Mesenchymal stem cell (in vitro differentiated cells and primary cell): Measurements from ENCODE around the gene TRAIP.

Experiments
- DNase-seq: peaks from one replicate; pipeline ENCODE4 v3.0.0-alpha.2; 2013
- H2AFZ ChIP-seq: one replicate; pipeline ENCODE4 v1.6.1; 2013; ENCODE audit warnings: low read depth, mild to moderate bottlenecking, control low read depth, inconsistent platforms, low read length, moderate library complexity
- H2AK5ac ChIP-seq: 2 replicates; pipeline ENCODE4 v1.6.1; 2013; ENCODE audit warnings: low read length, moderate library complexity, mild to moderate bottlenecking, inconsistent platforms; ENCODE audit not compliant: severe bottlenecking
- H2BK120ac ChIP-seq: one replicate; pipeline ENCODE4 v1.6.1; 2013; ENCODE audit warnings: low read depth, mild to moderate bottlenecking, inconsistent platforms, low read length, moderate library complexity
- H2BK12ac ChIP-seq, 2 experiments: one replicate each; pipeline ENCODE4 v1.6.1; 2013; ENCODE audit warnings: inconsistent platforms in 2 of 2, low read length in 2 of 2, mild to moderate bottlenecking in 2 of 2, moderate library complexity in 2 of 2, control low read depth in 1 of 2
- H2BK15ac ChIP-seq: one replicate; pipeline ENCODE4 v1.6.1; 2013; ENCODE audit warnings: mild to moderate bottlenecking, low read depth, inconsistent platforms; ENCODE audit not compliant: poor library complexity, severe bottlenecking
- H2BK5ac ChIP-seq: 2 replicates; pipeline ENCODE4 v1.6.1; 2013; ENCODE audit warnings: low read depth, mild to moderate bottlenecking, low read length, control low read depth, inconsistent platforms; ENCODE audit not compliant: poor library complexity, severe bottlenecking
- H3K14ac ChIP-seq, 2 experiments: one replicate each; pipeline ENCODE4 v1.6.1; 2013; ENCODE audit warnings: inconsistent platforms in 2 of 2, low read length in 2 of 2, control low read depth in 1 of 2, mild to moderate bottlenecking in 1 of 2, moderate library complexity in 1 of 2
- H3K18ac ChIP-seq, 2 experiments: one replicate each; pipeline ENCODE4 v1.6.1; 2013; ENCODE audit warnings: inconsistent platforms in 2 of 2, low read length in 2 of 2, control low read depth in 1 of 2, low read depth in 1 of 2, mild to moderate bottlenecking in 1 of 2
- H3K23ac ChIP-seq, 2 experiments: one replicate each; pipeline ENCODE4 v1.6.1; 2013; ENCODE audit warnings: inconsistent platforms in 2 of 2, low read length in 2 of 2, mild to moderate bottlenecking in 2 of 2, moderate library complexity in 2 of 2, control low read depth in 1 of 2
- H3K27ac ChIP-seq: 2 replicates; pipeline ENCODE4 v1.5.1; 2013; ENCODE audit warnings: mild to moderate bottlenecking, moderate library complexity, low read length, control low read depth, inconsistent platforms; ENCODE audit not compliant: poor library complexity, severe bottlenecking
- H3K27me3 ChIP-seq, 2 experiments: 2 replicates each; pipeline versions ENCODE4 v1.6.1 to v1.7.0; 2013; ENCODE audit warnings: low read length in 2 of 2, mild to moderate bottlenecking in 2 of 2, moderate library complexity in 2 of 2, control low read depth in 1 of 2, inconsistent platforms in 1 of 2; ENCODE audit not compliant: control insufficient read depth in 1 of 2, insufficient read depth in 1 of 2
- H3K36me3 ChIP-seq, 2 experiments: 2 replicates each; pipeline versions ENCODE4 v1.6.1 to v1.7.0; 2013; ENCODE audit warnings: low read length in 2 of 2, control low read depth in 1 of 2, inconsistent platforms in 1 of 2, low read depth in 1 of 2, mild to moderate bottlenecking in 1 of 2; ENCODE audit not compliant: insufficient read depth in 2 of 2, control insufficient read depth in 1 of 2
- H3K4ac ChIP-seq, 2 experiments: one replicate each; pipeline ENCODE4 v1.6.1; 2013; ENCODE audit warnings: inconsistent platforms in 2 of 2, low read length in 2 of 2, mild to moderate bottlenecking in 2 of 2, moderate library complexity in 2 of 2, control low read depth in 1 of 2, low read depth in 1 of 2
- H3K4me1 ChIP-seq: 2 replicates; pipeline ENCODE4 v1.6.1; 2013; ENCODE audit warnings: low read depth, low read length, control low read depth; ENCODE audit not compliant: control insufficient read depth, insufficient read depth
- H3K4me2 ChIP-seq: 2 replicates; pipeline ENCODE4 v1.6.1; 2013; ENCODE audit warnings: low read length, mild to moderate bottlenecking, inconsistent platforms; ENCODE audit not compliant: poor library complexity, severe bottlenecking
- H3K4me3 ChIP-seq, 2 experiments: 2 replicates each; pipeline versions ENCODE4 v1.5.1 to v1.7.0; 2013; ENCODE audit warnings: low read length in 2 of 2, mild to moderate bottlenecking in 2 of 2, control low read depth in 1 of 2, low read depth in 1 of 2; ENCODE audit not compliant: insufficient read depth in 1 of 2
- H3K79me1 ChIP-seq: replicated peaks from 2 replicates; pipeline ENCODE4 v1.6.1; 2013; ENCODE audit warnings: mild to moderate bottlenecking, control low read depth, low read length, inconsistent platforms; ENCODE audit not compliant: poor library complexity, severe bottlenecking
- H3K9ac ChIP-seq: 2 replicates; pipeline ENCODE4 v1.7.0; 2013; ENCODE audit warnings: mild to moderate bottlenecking, low read length, moderate library complexity
- H3K9me3 ChIP-seq: 2 replicates; pipeline ENCODE4 v1.7.0; 2013; ENCODE audit warnings: mild to moderate bottlenecking, low read length; ENCODE audit not compliant: control insufficient read depth
- H4K8ac ChIP-seq: one replicate; pipeline ENCODE4 v1.6.1; 2013; ENCODE audit warnings: inconsistent platforms, mild to moderate bottlenecking, low read length, moderate library complexity
- H4K91ac ChIP-seq: one replicate; pipeline ENCODE4 v1.6.1; 2013; ENCODE audit warnings: mild to moderate bottlenecking, low read length, inconsistent platforms
- WGBS: methylation state at CpG from one replicate; pipeline ENCODE4 v1.1.7; 2013; ENCODE audit warnings: mixed read lengths; 5-methylcytosine and 5-hydroxymethylcytosine counted together

TRAIP gene

DNA sequence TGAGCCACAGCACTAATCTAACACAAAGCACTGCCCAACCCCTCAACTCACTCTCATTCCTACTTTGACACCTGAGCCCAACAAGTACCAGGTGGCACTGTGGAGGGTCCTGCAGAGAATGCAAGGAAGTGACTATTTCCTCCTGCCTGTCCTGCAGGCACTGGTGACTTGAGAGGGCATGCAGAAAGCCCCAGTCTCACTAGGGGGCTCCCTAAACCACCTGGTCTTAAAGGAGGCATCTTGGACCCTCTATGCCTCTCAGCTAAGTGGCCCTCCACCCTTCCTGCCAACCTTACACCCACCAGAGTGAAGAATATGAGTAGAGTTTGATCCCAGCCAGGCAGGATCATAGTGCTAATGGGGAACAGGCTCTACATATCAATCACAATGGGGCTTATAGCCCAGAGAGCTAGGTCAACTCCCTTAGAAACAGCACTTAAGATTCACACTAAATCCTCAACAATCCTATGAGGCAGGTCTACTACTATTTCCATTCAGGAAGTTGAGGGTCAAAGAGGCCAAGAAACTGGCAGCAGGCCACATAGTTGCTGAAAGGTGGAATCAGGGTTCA lies 15.2 kb downstream of the TRAIP start:
- Histone ChIP-seq H3K4ac (no peak overlapping the region), H3K23ac (no peak overlapping the region), H3K9me3 (no peaks in the 10 kb centered on the region), H2BK15ac (no peak overlapping the region), H2BK5ac (no peak overlapping the region), H3K4me2 (no peak overlapping the region), H2AK5ac (no peak overlapping the region), H3K18ac (no peak overlapping the region), H3K79me1 (no peaks in the 10 kb centered on the region), H4K8ac (no peak overlapping the region), H3K4me3 (no peak overlapping the region), H2BK12ac (no peak overlapping the region), H3K27ac (no peak overlapping the region), H4K91ac (no peak overlapping the region), H3K27me3 (no peaks in the 10 kb centered on the region), H3K14ac (no peak overlapping the region), H3K36me3 (peaks cover 13 to 20% of the 10 kb centered on the region in 2 experiments), H3K4me1 (peaks cover 6% of the 10 kb centered on the region), H2AFZ (no peak overlapping the region), H3K9ac (peak overlapping the region; percentile 2), H2BK120ac (no peak overlapping the region)
- peak; percentile 25 for DNase-seq

DNA sequence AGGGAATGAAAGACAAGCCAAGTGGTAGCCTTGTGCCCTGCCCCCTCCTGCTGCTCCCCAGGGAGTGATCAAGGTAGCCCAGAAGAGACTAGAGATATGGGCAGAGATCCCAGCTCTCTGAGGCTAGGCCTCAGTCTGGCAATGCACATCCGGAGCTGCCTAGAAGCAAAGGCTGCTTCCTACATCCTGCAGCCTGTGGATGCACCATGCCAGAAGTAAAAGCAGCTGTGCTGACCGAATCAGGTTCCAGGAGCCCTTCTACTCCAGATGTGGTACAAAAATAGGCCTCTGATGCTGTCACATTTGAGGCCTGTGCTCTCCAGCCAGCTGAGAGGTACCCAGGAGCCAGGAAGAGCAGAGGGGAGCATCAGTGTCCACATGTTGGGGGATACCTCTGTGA lies 16.0 kb downstream of the TRAIP start:
- peak overlapping the region; percentile 22 for H2BK120ac ChIP-seq
- WGBS, result 86% methylated on average over 2 of the region's 2 CpGs
- no peak overlapping the region for H2BK5ac ChIP-seq
- H3K9ac ChIP-seq, result peak overlapping the region; percentile 2
- H3K23ac ChIP-seq, result no peak overlapping the region
- H3K27ac ChIP-seq, result no peak overlapping the region
- H3K18ac ChIP-seq, result no peak overlapping the region
- no peak overlapping the region for H4K91ac ChIP-seq
- no peaks in the 10 kb centered on the region for H3K27me3 ChIP-seq
- no peak overlapping the region for H2AFZ ChIP-seq
- no peaks in the 10 kb centered on the region for H3K9me3 ChIP-seq
- peaks cover 10 to 20% of the 10 kb centered on the region in 2 experiments for H3K36me3 ChIP-seq
- no peak overlapping the region for H4K8ac ChIP-seq
- H2BK12ac ChIP-seq, result no peak overlapping the region
- H2AK5ac ChIP-seq, result no peak overlapping the region
- H2BK15ac ChIP-seq, result no peak overlapping the region
- no peak overlapping the region for H3K4me3 ChIP-seq
- no peak overlapping the region for H3K4ac ChIP-seq
- H3K79me1 ChIP-seq, result no peaks in the 10 kb centered on the region
- no peak overlapping the region for H3K4me2 ChIP-seq
- DNase-seq, result no peak
- peaks cover 6% of the 10 kb centered on the region for H3K4me1 ChIP-seq
- no peak overlapping the region for H3K14ac ChIP-seq

DNA sequence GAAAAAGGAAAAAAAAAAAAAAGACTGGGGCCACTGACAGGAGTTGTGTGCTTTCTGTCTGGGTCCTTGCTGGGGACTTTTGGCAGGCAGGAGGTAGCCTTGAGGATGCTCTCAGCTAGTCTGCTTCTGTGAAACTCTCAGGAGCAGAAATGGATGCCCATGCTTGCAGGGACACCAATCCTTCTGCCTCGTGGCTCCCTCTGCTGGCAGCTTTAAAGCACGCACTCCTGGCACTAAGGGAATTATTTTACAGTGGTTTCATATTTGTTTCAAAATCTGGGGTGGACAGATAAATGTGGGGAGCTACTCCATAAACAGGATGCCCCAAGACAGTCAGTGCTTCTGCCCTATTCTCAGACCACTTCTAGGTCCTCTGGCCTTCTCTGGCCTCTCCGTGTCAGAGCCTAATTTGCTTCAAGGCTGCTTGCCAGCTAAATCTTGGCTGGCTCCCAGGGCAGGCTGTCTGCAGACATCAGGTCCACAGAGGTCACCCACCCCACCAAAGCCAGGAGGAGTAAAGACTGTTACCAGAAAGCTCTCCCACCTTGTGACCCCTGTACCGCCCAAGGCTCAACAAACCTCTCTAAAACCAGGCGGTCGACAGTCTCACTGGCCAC lies 17.1 kb downstream of the TRAIP start:
- Histone ChIP-seq H3K18ac (peak overlapping the region in 1 of 2 experiments; percentile 4), H3K36me3 (peaks cover 2 to 18% of the 10 kb centered on the region in 2 experiments), H2BK12ac (peak overlapping the region in 1 of 2 experiments; percentile 12), H2BK5ac (no peak overlapping the region), H3K14ac (no peak overlapping the region), H2BK15ac (no peak overlapping the region), H2BK120ac (no peak overlapping the region), H4K8ac (peak overlapping the region; percentile 12), H3K4me2 (no peak overlapping the region), H4K91ac (no peak overlapping the region), H3K23ac (no peak overlapping the region), H3K27me3 (no peaks in the 10 kb centered on the region), H3K4me1 (peaks cover 6% of the 10 kb centered on the region), H2AFZ (no peak overlapping the region), H3K9ac (peak overlapping the region; percentile 34), H3K27ac (no peak overlapping the region), H2AK5ac (no peak overlapping the region), H3K4ac (peak overlapping the region in 1 of 2 experiments; percentile 14), H3K79me1 (no peaks in the 10 kb centered on the region), H3K9me3 (no peaks in the 10 kb centered on the region), H3K4me3 (no peak overlapping the region)
- WGBS, result 51% methylated on average over 5 of the region's 6 CpGs
- peak; percentile 80 for DNase-seq

DNA sequence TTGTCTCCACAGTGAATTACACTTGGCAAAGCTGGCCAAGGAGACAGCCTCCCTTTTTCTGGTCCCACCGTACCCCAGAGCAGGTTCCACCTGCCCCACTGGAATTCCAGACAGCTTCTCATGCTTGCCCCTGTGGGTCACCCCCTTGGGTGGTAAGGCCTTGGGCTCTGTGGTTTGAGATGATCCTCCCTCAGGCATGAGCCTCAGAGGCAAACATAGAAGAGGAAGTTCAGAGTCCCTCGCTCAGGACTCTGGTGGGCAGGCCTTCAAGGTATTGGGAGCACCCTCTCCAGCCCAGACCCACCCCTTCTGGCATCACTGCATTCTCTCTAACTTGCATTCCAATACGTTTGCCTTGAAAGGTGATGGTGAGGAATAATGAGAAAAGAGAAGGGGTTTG lies 25.0 kb downstream of the TRAIP start:
- no peak for DNase-seq
- Histone ChIP-seq H2AK5ac (no peak overlapping the region), H3K27me3 (no peaks in the 10 kb centered on the region), H3K4me3 (no peak overlapping the region), H3K4me1 (no peaks in the 10 kb centered on the region), H3K23ac (no peak overlapping the region), H3K79me1 (no peaks in the 10 kb centered on the region), H4K8ac (no peak overlapping the region), H2BK12ac (no peak overlapping the region), H3K9me3 (no peaks in the 10 kb centered on the region), H3K14ac (no peak overlapping the region), H3K9ac (no peak overlapping the region), H2BK5ac (no peak overlapping the region), H3K27ac (no peak overlapping the region), H3K18ac (no peak overlapping the region), H2BK15ac (no peak overlapping the region), H4K91ac (no peak overlapping the region), H2AFZ (no peak overlapping the region), H2BK120ac (no peak overlapping the region), H3K4ac (no peak overlapping the region), H3K4me2 (no peak overlapping the region), H3K36me3 (peaks cover 25 to 26% of the 10 kb centered on the region in 2 experiments)
- 100% methylated on average over 1 of the region's 3 CpGs for WGBS
